ENCODE data around the gene DCLK3. TPM values are rescaled to one million over a fixed set of nuclear protein-coding genes. Genes with fewer than 3 reads are reported as not detected.

The DCLK3 gene
- total RNA-seq, 1 experiment from 2014 or later, result 0.06 TPM

DNA sequence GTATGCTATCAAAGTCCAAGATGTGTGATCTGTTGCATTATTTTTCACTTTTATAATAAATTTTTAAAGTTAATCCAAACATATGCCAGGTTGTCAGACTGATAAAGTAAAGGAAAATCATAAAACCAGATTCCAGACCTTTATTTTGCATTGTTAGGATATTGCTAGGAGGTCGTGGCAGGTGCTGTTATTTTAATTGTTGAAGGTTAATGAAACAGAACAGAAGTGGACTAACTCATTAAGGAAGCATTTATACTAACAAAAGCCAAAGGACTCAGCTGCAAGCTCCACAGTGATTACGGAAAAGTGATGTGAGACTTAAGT, 63.1 kb downstream of the DCLK3 start:
- CTCF ChIA-PET, result no interaction called here
- Histone ChIP-seq H3K27ac (ENCODE audit: low read depth, low read length, poor library complexity, severe bottlenecking) (no peak overlapping the region), H3K9me3 (ENCODE audit: low read depth, low read length, poor library complexity, severe bottlenecking) (no peaks in the 10 kb centered on the region), H3K4me1 (ENCODE audit: insufficient read depth, low read length, poor library complexity, severe bottlenecking) (no peaks in the 10 kb centered on the region), H3K27me3 (replicated peaks; ENCODE audit: insufficient read depth, low read depth, low read length, poor library complexity) (no peaks in the 10 kb centered on the region), H3K4me3 (ENCODE audit: low read depth, low read length, poor library complexity, severe bottlenecking) (no peak overlapping the region), H3K36me3 (ENCODE audit: insufficient read depth, low read length, poor library complexity, severe bottlenecking) (no peaks in the 10 kb centered on the region)
- POLR2A ChIA-PET (ENCODE audit: low non-redundant PET), result interaction anchor here (0.7 kb wide), 1 partner anchor 21 kb away, joined by 3 read pairs; no protein-coding TSS in a partner anchor
- DNase-seq (ENCODE audit: low spot score), result no peak
- TF ChIP-seq, protein P1, sequence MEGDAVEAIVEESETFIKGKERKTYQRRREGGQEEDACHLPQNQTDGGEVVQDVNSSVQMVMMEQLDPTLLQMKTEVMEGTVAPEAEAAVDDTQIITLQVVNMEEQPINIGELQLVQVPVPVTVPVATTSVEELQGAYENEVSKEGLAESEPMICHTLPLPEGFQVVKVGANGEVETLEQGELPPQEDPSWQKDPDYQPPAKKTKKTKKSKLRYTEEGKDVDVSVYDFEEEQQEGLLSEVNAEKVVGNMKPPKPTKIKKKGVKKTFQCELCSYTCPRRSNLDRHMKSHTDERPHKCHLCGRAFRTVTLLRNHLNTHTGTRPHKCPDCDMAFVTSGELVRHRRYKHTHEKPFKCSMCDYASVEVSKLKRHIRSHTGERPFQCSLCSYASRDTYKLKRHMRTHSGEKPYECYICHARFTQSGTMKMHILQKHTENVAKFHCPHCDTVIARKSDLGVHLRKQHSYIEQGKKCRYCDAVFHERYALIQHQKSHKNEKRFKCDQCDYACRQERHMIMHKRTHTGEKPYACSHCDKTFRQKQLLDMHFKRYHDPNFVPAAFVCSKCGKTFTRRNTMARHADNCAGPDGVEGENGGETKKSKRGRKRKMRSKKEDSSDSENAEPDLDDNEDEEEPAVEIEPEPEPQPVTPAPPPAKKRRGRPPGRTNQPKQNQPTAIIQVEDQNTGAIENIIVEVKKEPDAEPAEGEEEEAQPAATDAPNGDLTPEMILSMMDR (conservative IDR thresholded peaks at IDR 0.05; ENCODE audit: low read depth, low read length), result no peak
- no peak for TF ChIP-seq EZH2 (IDR thresholded peaks at IDR 0.05; ENCODE audit: borderline replicate concordance, low read depth, low read length, poor library complexity, severe bottlenecking)
- no TSS peak for BruUV-seq (replicated peaks)
- intact Hi-C loops (cut with micrococcal nuclease; ENCODE audit: unreplicated experiment), result loop anchor here (1.0 to 10.0 kb wide), 4 partner anchors 156 to 735 kb away; no protein-coding TSS in a partner anchor

DNA sequence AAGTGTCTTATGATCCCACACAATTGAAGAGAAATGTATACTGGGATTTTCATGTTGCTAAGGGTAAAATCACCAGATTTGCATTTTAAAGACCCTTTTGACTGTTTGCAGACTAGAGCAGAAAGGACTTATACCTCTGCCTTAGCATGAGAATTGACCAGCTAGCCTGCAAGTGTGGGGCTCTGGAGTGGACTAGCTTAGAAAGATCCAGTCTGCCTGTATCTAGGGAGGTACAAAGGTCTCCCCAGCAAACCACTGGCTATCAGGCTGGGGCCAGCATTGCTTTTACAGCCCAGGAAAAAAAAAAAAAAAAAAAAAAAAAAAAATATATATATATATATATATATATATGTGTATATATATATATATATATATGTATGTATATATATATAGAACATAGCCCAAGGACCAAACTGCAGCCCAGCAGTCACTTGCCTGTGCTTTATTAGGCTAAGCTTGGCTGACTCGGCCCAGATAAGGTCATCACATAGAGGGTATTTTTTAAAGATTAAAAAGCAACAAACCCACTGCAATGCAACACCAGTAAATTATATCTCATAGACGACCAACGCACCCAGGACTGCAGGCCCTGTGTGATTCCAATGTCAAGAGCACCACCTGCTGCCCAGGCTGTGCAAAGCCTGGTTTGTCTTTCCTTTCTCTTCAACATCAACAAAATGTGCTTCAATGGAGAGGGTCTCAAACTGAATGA, 63.7 kb downstream of the DCLK3 start:
- ChIA-PET POLR2A (ENCODE audit: low non-redundant PET) (interaction anchor here (0.7 kb wide), 1 partner anchor 20 kb away, joined by 3 read pairs; no protein-coding TSS in a partner anchor), CTCF (no interaction called here)
- no peak overlapping the region for H3K27ac ChIP-seq (ENCODE audit: low read depth, low read length, poor library complexity, severe bottlenecking)
- no peaks in the 10 kb centered on the region for H3K4me1 ChIP-seq (ENCODE audit: insufficient read depth, low read length, poor library complexity, severe bottlenecking)
- intact Hi-C loops (cut with micrococcal nuclease; ENCODE audit: unreplicated experiment), result loop anchor here (1.0 to 10.0 kb wide), 4 partner anchors 156 to 734 kb away; no protein-coding TSS in a partner anchor
- H3K4me3 ChIP-seq (ENCODE audit: low read depth, low read length, poor library complexity, severe bottlenecking), result no peak overlapping the region
- H3K9me3 ChIP-seq (ENCODE audit: low read depth, low read length, poor library complexity, severe bottlenecking), result no peaks in the 10 kb centered on the region
- DNase-seq (ENCODE audit: low spot score), result peak; percentile 87
- BruUV-seq (replicated peaks), result no TSS peak
- TF ChIP-seq, protein P1 (conservative IDR thresholded peaks at IDR 0.05; ENCODE audit: low read depth, low read length), result peak; percentile 95
- no peak for TF ChIP-seq EZH2 (IDR thresholded peaks at IDR 0.05; ENCODE audit: borderline replicate concordance, low read depth, low read length, poor library complexity, severe bottlenecking)
- H3K27me3 ChIP-seq (replicated peaks; ENCODE audit: insufficient read depth, low read depth, low read length, poor library complexity), result no peaks in the 10 kb centered on the region
- H3K36me3 ChIP-seq (ENCODE audit: insufficient read depth, low read length, poor library complexity, severe bottlenecking), result no peaks in the 10 kb centered on the region

DNA sequence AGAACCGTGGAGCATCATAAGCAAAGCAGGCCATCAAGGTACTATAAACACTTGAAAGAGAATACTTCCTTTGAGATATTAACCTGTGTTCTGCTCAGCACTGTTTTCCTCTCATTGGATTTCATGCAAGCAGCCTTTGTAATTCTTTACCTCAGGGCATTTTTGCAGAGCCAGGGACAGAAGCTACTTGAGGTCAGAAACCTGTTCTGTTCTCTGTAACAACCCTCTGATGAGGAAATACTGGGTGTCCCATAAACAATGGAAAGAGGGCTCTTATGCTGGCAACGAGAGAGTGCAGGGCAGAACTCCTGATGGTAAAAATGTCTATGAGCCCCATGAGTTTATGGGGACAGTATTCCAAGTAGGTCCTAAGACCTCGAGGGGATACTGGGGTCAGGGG, 66.0 kb downstream of the DCLK3 start:
- no peaks in the 10 kb centered on the region for H3K4me1 ChIP-seq (ENCODE audit: insufficient read depth, low read length, poor library complexity, severe bottlenecking)
- no peak for DNase-seq (ENCODE audit: low spot score)
- TF ChIP-seq EZH2 (IDR thresholded peaks at IDR 0.05; ENCODE audit: borderline replicate concordance, low read depth, low read length, poor library complexity, severe bottlenecking), result no peak
- TF ChIP-seq, protein P1 (conservative IDR thresholded peaks at IDR 0.05; ENCODE audit: low read depth, low read length), result no peak
- H3K9me3 ChIP-seq (ENCODE audit: low read depth, low read length, poor library complexity, severe bottlenecking), result no peaks in the 10 kb centered on the region
- POLR2A ChIA-PET (ENCODE audit: low non-redundant PET), result no interaction called here
- no peaks in the 10 kb centered on the region for H3K36me3 ChIP-seq (ENCODE audit: insufficient read depth, low read length, poor library complexity, severe bottlenecking)
- BruUV-seq (replicated peaks), result no TSS peak
- no peak overlapping the region for H3K27ac ChIP-seq (ENCODE audit: low read depth, low read length, poor library complexity, severe bottlenecking)
- intact Hi-C loops (cut with micrococcal nuclease; ENCODE audit: unreplicated experiment), result loop anchor here (5.0 kb wide), 1 partner anchor 106 kb away; no protein-coding TSS in a partner anchor
- H3K4me3 ChIP-seq (ENCODE audit: low read depth, low read length, poor library complexity, severe bottlenecking), result no peak overlapping the region
- CTCF ChIA-PET, result interaction anchor here (0.6 kb wide), 1 partner anchor 252 kb away, joined by 4 read pairs; no protein-coding TSS in a partner anchor
- no peaks in the 10 kb centered on the region for H3K27me3 ChIP-seq (replicated peaks; ENCODE audit: insufficient read depth, low read depth, low read length, poor library complexity)
